GM21619 (cell line): ENCODE data around the gene SLC6A12.

ENCODE experiments used
- ATAC-seq: cut with Tn5 transposase; IDR thresholded peaks from one replicate; pipeline ENCODE4 v1.9.1; 2021; ENCODE audit not compliant: unreplicated experiment

The SLC6A12 gene

GRCh38 chr12:144650-145284 lies 69.2 kb downstream of the SLC6A12 start:
- ATAC-seq, result no peak

- no peak for ATAC-seq
These were observed 69.8 kb downstream of the SLC6A12 start for GRCh38 chr12:143964-144649.

GRCh38 chr12:140162-140561 lies 73.8 kb downstream of the SLC6A12 start:
- ATAC-seq, result no peak
